OCI-LY7 (cell line): ENCODE measurements around the gene CFAP100. TPM values are rescaled to one million over a fixed set of nuclear protein-coding genes. Genes with fewer than 3 reads are reported as not detected.

Experiments
- BruUV-seq: library from RNA; stranded (reverse); fragments of 400-500 nt; replicated peaks from 2 replicates; lab custom pipeline; 2021; lab: Mats Ljungman, UMichigan
- CTCF ChIA-PET: fragments of 300-600 bp; sonication (Branson Sonifier 250); formaldehyde crosslinking; loops from one replicate; lab custom pipeline; 2022; ENCODE audit warnings: antibody characterized with exemption; ENCODE audit not compliant: unreplicated experiment; lab: Charles Lee
- POLR2A ChIA-PET: fragments of 300-600 bp; sonication (Branson Sonifier 250); formaldehyde crosslinking; loops from one replicate; lab custom pipeline; 2022; ENCODE audit warnings: antibody characterized with exemption; lab: Charles Lee
- DNase-seq: peaks from one replicate; pipeline ENCODE4 v3.0.0-alpha.2; 2015; ENCODE audit warnings: low spot score
- H2AFZ ChIP-seq: fragments of 200-600 bp; sonication (generic), shearing (Covaris generic); 2 replicates; pipeline ENCODE4 v1.6.1; 2014; ENCODE audit warnings: mild to moderate bottlenecking, antibody characterized with exemption, low read length, moderate library complexity
- H3K27ac ChIP-seq: fragments of 200-600 bp; sonication (generic); 2 replicates; pipeline ENCODE4 v1.5.1; 2014; ENCODE audit warnings: mixed run types, low read depth, mild to moderate bottlenecking, moderate library complexity, low read length, inconsistent platforms; ENCODE audit not compliant: poor library complexity, severe bottlenecking
- H3K36me3 ChIP-seq: fragments of 200-600 bp; sonication (generic); 2 replicates; pipeline ENCODE4 v1.6.1; 2014; ENCODE audit warnings: mild to moderate bottlenecking, antibody characterized with exemption, low read length, moderate library complexity, mixed read lengths; ENCODE audit not compliant: insufficient read depth
- H3K4me1 ChIP-seq: fragments of 200-600 bp; sonication (generic); 2 replicates; pipeline ENCODE4 v1.5.1; 2014; ENCODE audit warnings: mild to moderate bottlenecking, low read length; ENCODE audit not compliant: insufficient read depth, poor library complexity, severe bottlenecking
- H3K4me2 ChIP-seq: fragments of 200-600 bp; sonication (generic); 2 replicates; pipeline ENCODE4 v1.6.1; 2014; ENCODE audit warnings: mild to moderate bottlenecking, low read length
- H3K4me3 ChIP-seq: fragments of 200-600 bp; sonication (generic); 2 replicates; pipeline ENCODE4 v1.5.1; 2014; ENCODE audit warnings: mild to moderate bottlenecking, low read depth, low read length; ENCODE audit not compliant: poor library complexity, severe bottlenecking
- H3K79me2 ChIP-seq: fragments of 200-600 bp; sonication (generic); 2 replicates; pipeline ENCODE4 v1.6.1; 2016; ENCODE audit warnings: low read depth, mild to moderate bottlenecking, low read length, moderate library complexity, mixed read lengths; ENCODE audit not compliant: insufficient read depth
- H3K9me2 ChIP-seq: fragments of 200-600 bp; sonication (generic); 2 replicates; pipeline ENCODE4 v1.6.1; 2016; ENCODE audit warnings: mild to moderate bottlenecking, low read length, mixed read lengths; ENCODE audit not compliant: insufficient read depth
- H3K9me3 ChIP-seq: fragments of 200-600 bp; sonication (generic); 2 replicates; pipeline ENCODE4 v1.6.1; 2014; ENCODE audit warnings: mild to moderate bottlenecking, mixed run types, low read length, mixed read lengths
- H4K20me1 ChIP-seq: fragments of 200-600 bp; sonication (generic); 2 replicates; pipeline ENCODE4 v1.6.1; 2014; ENCODE audit warnings: mild to moderate bottlenecking, antibody characterized with exemption, low read length, moderate library complexity, mixed read lengths; ENCODE audit not compliant: insufficient read depth
- EZH2phosphoT487 ChIP-seq: fragments of 200-600 bp; sonication (generic); IDR thresholded peaks from 2 replicates; pipeline ENCODE4 v1.6.1; 2018; ENCODE audit warnings: low read depth, borderline replicate concordance, mild to moderate bottlenecking, mixed run types, antibody characterized with exemption, low read length, moderate library complexity, mixed read lengths
- intact Hi-C: fragments of 100-400 bp; cut with micrococcal nuclease; formaldehyde crosslinking; loops from one replicate; pipeline ENCODE4 v1.10.0; 2022; ENCODE audit not compliant: unreplicated experiment
- total RNA-seq, 2 experiments: library from RNA; depleted of rRNA in 1 of 2; stranded (reverse); fragments of >200 nt in 1 of 2; shearing (Covaris generic) in 1 of 2; gene quantifications; 2 replicates each; pipeline ENCODE4 v1.2.3, GENCODE V29; 2014 to 2022
- TF ChIP-seq, protein P1 (sequence below): fragments of 200-600 bp; sonication (generic); conservative IDR thresholded peaks from 2 replicates; pipeline ENCODE4 v1.5.1; 2014; ENCODE audit warnings: mild to moderate bottlenecking, antibody characterized with exemption, low read length, moderate library complexity, mixed read lengths

The CFAP100 gene
- total RNA-seq, 2 experiments from 2014 or later, result not detected

- Histone ChIP-seq H3K9me2 (no peaks in the 10 kb centered on the region), H4K20me1 (peaks cover 15% of the 10 kb centered on the region; the same call in 1 of the 2 replicates), H3K4me1 (peaks cover 35% of the 10 kb centered on the region), H3K9me3 (no peaks in the 10 kb centered on the region), H3K79me2 (peaks cover 29% of the 10 kb centered on the region), H3K36me3 (peaks cover 16% of the 10 kb centered on the region), H2AFZ (peak overlapping the region; percentile 89), H3K4me2 (peak overlapping the region; percentile 71), H3K27ac (no peak overlapping the region), H3K4me3 (peak overlapping the region; percentile 70)
- POLR2A ChIA-PET, result no interaction called here
- no TSS peak for BruUV-seq
- DNase-seq, result no peak
- intact Hi-C loops, result loop anchor here (5.0 to 10.0 kb wide), 2 partner anchors 119 to 192 kb away; partner anchors contain the start of gene KLF15
- CTCF ChIA-PET, result interaction anchor here (0.6 kb wide), 1 partner anchor 304 kb away, joined by 3 read pairs; no protein-coding TSS in a partner anchor
- TF ChIP-seq, protein P1, sequence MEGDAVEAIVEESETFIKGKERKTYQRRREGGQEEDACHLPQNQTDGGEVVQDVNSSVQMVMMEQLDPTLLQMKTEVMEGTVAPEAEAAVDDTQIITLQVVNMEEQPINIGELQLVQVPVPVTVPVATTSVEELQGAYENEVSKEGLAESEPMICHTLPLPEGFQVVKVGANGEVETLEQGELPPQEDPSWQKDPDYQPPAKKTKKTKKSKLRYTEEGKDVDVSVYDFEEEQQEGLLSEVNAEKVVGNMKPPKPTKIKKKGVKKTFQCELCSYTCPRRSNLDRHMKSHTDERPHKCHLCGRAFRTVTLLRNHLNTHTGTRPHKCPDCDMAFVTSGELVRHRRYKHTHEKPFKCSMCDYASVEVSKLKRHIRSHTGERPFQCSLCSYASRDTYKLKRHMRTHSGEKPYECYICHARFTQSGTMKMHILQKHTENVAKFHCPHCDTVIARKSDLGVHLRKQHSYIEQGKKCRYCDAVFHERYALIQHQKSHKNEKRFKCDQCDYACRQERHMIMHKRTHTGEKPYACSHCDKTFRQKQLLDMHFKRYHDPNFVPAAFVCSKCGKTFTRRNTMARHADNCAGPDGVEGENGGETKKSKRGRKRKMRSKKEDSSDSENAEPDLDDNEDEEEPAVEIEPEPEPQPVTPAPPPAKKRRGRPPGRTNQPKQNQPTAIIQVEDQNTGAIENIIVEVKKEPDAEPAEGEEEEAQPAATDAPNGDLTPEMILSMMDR, result no peak
- TF ChIP-seq EZH2phosphoT487, result no peak
Observed at GRCh38 chr3:126476166-126477060, 81.7 kb downstream of the CFAP100 start.

DNA sequence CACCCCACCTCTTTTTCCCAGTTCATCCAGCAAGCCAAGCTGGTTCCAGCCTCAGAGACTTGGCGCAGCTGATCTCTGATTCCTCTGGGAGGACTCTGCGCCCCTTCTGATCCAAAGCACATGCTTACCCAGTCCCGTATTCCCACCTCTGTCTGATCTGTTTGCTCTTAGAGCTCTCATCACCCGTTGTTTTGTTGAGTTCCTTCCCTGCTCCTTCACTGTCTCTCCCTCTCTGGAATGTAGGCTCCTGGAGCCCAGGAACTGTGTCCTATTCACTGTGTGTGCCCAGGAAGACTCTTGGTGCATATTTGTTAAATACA is 82.3 kb downstream of the CFAP100 start:
- no peak for DNase-seq
- H3K4me2 ChIP-seq, result no peak overlapping the region
- no peak overlapping the region for H3K27ac ChIP-seq
- no peaks in the 10 kb centered on the region for H3K9me2 ChIP-seq
- CTCF ChIA-PET, result no interaction called here
- H3K4me3 ChIP-seq, result no peak overlapping the region
- H3K9me3 ChIP-seq, result no peaks in the 10 kb centered on the region
- H3K36me3 ChIP-seq, result peaks cover 9% of the 10 kb centered on the region
- POLR2A ChIA-PET, result no interaction called here
- H4K20me1 ChIP-seq, result peaks cover 15% of the 10 kb centered on the region; the same call in 1 of the 2 replicates
- BruUV-seq, result no TSS peak
- peaks cover 28% of the 10 kb centered on the region for H3K79me2 ChIP-seq
- H2AFZ ChIP-seq, result no peak overlapping the region
- no peak for TF ChIP-seq EZH2phosphoT487
- H3K4me1 ChIP-seq, result peaks cover 34% of the 10 kb centered on the region
- intact Hi-C loops, result loop anchor here (5.0 to 10.0 kb wide), 2 partner anchors 120 to 192 kb away; partner anchors contain the start of gene KLF15

DNA sequence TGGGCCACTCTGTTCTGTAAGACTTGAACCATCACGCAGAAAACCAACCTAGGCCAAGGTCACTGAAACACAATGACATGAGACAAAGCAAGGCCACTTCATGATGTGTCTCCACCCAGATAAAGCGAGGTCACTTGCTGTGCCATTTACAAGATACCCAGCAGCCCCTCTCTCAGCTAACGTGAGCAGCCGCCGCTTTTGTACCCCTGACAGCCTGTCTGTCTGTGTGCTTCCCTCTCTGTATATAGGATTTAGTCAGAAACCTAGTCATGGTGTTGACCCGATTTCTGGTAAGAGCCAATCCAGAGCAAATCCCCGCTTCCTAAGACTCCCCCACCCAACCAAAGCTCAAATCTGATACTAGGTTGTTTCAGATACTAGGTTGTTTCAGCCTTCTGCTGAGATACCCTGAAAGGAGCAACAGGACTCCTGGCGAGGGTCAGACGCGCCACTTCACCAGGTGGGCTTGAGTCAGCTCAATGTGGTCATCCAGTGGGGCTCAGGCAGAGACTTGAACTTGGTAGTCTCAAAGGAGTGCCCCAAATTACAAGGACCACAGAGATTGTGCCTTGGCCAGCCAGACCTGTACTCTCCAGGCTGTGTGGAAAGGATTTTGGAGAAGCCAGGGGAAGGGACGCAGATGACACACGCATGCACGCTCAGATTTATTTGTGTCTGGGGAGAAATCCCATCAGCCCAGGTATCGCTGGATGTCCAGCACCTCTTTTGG is 84.0 kb downstream of the CFAP100 start:
- no peaks in the 10 kb centered on the region for H3K9me2 ChIP-seq
- H3K27ac ChIP-seq, result no peak overlapping the region
- H3K36me3 ChIP-seq, result 0 out of 2 replicates have a peak, but pooled peaks cover under 1% of the 10 kb centered on the region
- no peak overlapping the region for H3K4me3 ChIP-seq
- ChIA-PET CTCF (no interaction called here), POLR2A (no interaction called here)
- intact Hi-C loops, result loop anchor here (5.0 to 10.0 kb wide), 2 partner anchors 121 to 194 kb away; partner anchors contain the start of gene KLF15
- peaks cover 6% of the 10 kb centered on the region; the same call in 1 of the 2 replicates for H4K20me1 ChIP-seq
- peaks cover 16% of the 10 kb centered on the region for H3K4me1 ChIP-seq
- H2AFZ ChIP-seq, result no peak overlapping the region
- no peaks in the 10 kb centered on the region for H3K9me3 ChIP-seq
- H3K4me2 ChIP-seq, result no peak overlapping the region
- no peak for DNase-seq
- H3K79me2 ChIP-seq, result peaks cover 11% of the 10 kb centered on the region
- BruUV-seq, result no TSS peak
- TF ChIP-seq, protein P1, result no peak
- no peak for TF ChIP-seq EZH2phosphoT487
